Stomach smooth muscle (tissue), 2 donors: Measurements from ENCODE around the gene FN1.
A peak's percentile ranks its signal among the peaks of the same experiment; 100 is the strongest.

ENCODE experiments used
- H3K27ac ChIP-seq: one replicate; pipeline ENCODE4 v1.7.0; 2013; ENCODE audit warnings: mild to moderate bottlenecking, low read length, inconsistent platforms
- H3K27me3 ChIP-seq, 2 donors: one replicate each; pipeline ENCODE4 v1.7.0; 2013; ENCODE audit warnings: low read length in 2 of 2; ENCODE audit not compliant: insufficient read depth in 2 of 2, control insufficient read depth in 1 of 2
- H3K36me3 ChIP-seq, 2 donors: one replicate each; pipeline ENCODE4 v1.7.0; 2013; ENCODE audit warnings: low read length in 2 of 2; ENCODE audit not compliant: control insufficient read depth in 2 of 2, insufficient read depth in 2 of 2
- H3K4me1 ChIP-seq: one replicate; pipeline ENCODE4 v1.7.0; 2013; ENCODE audit warnings: low read length; ENCODE audit not compliant: control insufficient read depth, insufficient read depth
- H3K4me3 ChIP-seq, 2 donors: one replicate each; pipeline ENCODE4 v1.7.0; 2013; ENCODE audit warnings: low read length in 2 of 2
- H3K9ac ChIP-seq, 2 donors: one replicate each; pipeline ENCODE4 v1.7.0; 2013; ENCODE audit warnings: low read length in 2 of 2, mild to moderate bottlenecking in 1 of 2
- H3K9me3 ChIP-seq, 2 donors: one replicate each; pipeline ENCODE4 v1.7.0; 2013; ENCODE audit warnings: low read length in 2 of 2; ENCODE audit not compliant: control insufficient read depth in 2 of 2
- donor health status: healthy.
- donor health status: Pancreatic carcinoma.

The FN1 gene

DNA sequence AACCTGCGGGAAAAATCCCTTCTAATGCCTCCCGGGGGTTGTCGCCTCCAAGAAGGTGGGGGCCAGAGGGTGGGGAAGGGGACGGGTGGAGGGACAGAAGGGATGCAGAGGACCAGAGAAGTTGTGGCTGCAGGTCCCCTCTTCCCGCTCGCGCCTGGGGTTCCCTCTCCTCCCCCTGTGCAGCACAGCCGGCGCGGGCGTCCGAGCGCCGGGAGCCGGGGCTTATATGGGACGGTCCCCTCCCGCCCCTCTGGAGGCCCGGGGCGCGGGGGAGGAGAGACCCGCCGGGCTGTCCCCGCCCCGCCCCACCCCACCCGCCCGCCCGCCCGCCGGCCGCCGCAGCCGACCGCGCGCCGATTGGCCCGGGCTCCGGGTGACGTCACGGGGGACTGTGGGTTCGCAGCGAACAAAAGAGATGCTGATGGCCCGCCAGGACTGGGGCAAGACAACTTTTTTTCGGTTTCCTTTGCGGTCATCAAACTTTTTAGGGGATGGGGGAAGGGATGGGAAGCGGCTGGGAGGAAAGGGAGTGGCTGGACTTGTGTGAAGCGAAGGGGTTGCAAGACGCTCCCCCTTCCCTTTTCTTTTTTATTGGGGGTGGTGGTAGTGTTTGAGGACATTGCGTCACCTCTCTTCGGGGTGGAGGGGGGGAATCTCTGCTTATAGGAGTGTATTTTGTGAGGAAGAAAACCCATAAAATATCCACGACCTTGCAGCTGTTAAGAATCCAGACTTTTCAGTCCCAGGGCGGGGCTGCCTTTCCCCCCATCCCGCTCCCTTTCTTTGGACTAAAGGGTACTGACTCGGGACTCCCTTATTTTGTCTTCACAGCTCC, at the start of gene FN1:
FN1 (minus strand) TSS at position 199 of the 835 bp plus-strand sequence. CDS start 266 bp downstream, outside the sequence.
- peaks cover 8% of the 10 kb centered on the region for H3K4me1 ChIP-seq
- no peaks in the 10 kb centered on the region for H3K9me3 ChIP-seq
- H3K27me3 ChIP-seq, result no peaks in the 10 kb centered on the region
- H3K4me3 ChIP-seq, result peak within 1 kb of the TSS; percentile 87 to 91
- H3K9ac ChIP-seq, result peak within 1 kb of the TSS; percentile 96 to 97
- peaks cover 15 to 18% of the 10 kb centered on the region in 2 donors for H3K36me3 ChIP-seq
- peak within 1 kb of the TSS; percentile 97 for H3K27ac ChIP-seq

DNA sequence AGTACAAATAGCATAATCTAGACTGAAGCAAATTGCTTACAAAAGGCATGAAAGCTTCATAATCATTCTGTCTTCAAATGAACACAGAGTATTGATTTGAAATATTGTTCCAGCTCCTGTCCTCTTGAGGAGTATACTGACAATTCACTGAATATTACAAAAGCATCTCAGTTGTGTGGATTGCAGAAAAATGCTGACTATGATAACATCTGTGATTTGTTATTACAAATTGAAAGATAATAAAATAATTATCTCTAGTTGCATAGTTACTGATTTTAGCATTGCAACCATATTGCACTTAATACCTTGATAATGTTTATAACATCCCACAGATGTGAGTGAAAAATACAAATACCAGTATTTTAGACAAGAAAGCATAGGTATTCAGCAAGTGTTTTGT, 49.2 kb upstream of the FN1 start:
- H3K27ac ChIP-seq, result no peak overlapping the region
- no peak overlapping the region for H3K9ac ChIP-seq

DNA sequence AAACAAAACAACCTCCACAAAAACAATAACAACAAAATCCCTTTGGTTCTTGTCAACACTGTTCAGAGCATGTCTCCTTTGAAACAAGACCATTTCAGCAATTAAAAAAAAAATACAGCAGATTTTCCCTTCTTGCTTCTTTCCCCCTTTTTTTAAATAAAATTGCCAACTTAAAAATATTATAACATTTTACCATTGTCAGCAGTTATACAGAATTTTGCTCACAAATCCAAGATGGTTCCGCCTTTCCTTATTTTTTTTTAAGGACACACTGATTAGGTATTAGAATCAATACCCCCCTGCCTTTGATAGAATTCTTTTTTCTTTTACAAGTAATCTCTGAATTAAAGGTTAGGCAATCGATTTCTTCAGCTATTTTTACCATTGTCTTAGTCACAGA, 48.7 kb upstream of the FN1 start:
- no peak overlapping the region for H3K4me3 ChIP-seq
- H3K27me3 ChIP-seq, result no peaks in the 10 kb centered on the region
- no peak overlapping the region for H3K9ac ChIP-seq
- H3K36me3 ChIP-seq, result no peaks in the 10 kb centered on the region
- no peak overlapping the region for H3K27ac ChIP-seq
- H3K4me1 ChIP-seq, result no peaks in the 10 kb centered on the region
- no peaks in the 10 kb centered on the region for H3K9me3 ChIP-seq

More for the DNA sequence above, 49.2 kb upstream of the FN1 start:
- Histone ChIP-seq H3K4me1 (no peaks in the 10 kb centered on the region), H3K36me3 (no peaks in the 10 kb centered on the region), H3K4me3 (no peak overlapping the region), H3K27me3 (no peaks in the 10 kb centered on the region), H3K9me3 (no peaks in the 10 kb centered on the region)

DNA sequence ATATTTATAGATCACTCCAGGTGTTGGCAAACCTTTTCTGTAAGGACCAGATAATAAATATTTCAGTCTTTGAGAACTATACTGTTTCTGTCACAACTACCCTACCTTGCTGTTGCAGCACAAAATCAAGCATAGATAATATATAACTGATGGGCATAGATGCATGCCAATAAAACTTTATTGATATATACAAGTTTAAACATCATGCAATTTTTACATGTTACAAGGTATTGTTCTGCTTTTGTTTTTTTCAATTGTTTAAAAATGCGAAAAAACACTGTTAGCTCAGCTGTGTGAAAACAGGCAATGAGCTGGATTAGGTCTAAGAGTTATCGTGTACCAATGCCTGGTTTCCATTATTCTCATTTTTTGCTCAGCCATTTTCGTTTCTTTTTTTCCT, 47.6 kb upstream of the FN1 start:
- no peaks in the 10 kb centered on the region for H3K36me3 ChIP-seq
- no peak overlapping the region for H3K27ac ChIP-seq
- no peak overlapping the region for H3K4me3 ChIP-seq

DNA sequence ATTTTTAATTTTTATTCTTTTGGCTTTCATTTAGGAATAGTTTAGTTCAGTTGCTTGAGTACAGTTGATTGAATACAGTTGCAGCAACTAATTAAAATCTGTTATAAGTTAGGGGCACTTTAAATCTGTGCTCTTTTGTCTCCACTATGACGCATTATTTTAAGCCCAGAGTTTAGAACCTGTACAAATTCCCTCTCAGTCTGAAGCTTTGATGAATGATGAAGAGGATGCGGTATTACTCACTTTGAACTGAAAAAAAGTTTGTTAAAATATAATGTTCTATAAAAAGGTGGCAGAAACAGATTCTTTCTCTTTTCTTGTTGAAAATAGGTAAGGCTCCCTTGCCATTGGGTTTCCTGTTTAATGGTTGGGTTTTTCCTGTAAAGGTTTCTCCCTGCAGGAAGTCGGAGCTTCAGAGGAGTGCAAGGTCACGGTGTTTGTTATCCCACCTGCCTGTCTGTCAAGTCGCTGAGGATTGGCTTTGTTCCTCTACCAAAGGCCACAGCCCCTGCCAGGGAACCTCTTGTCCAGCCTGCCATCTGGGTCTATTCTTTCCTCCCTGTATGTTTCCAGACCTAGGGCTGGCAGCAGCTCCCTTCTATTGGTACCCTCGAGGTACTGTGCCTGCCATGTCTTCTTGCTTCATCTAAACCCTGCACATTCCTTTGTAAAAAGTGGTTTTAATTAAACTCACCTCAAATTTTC, 43.8 kb upstream of the FN1 start:
- no peaks in the 10 kb centered on the region for H3K36me3 ChIP-seq
- no peaks in the 10 kb centered on the region for H3K27me3 ChIP-seq
- H3K9ac ChIP-seq, result no peak overlapping the region
- H3K9me3 ChIP-seq, result no peaks in the 10 kb centered on the region
- H3K4me3 ChIP-seq, result no peak overlapping the region
- H3K4me1 ChIP-seq, result no peaks in the 10 kb centered on the region
- H3K27ac ChIP-seq, result no peak overlapping the region

More for the DNA sequence above, 47.6 kb upstream of the FN1 start:
- Histone ChIP-seq H3K27me3 (no peaks in the 10 kb centered on the region), H3K9me3 (no peaks in the 10 kb centered on the region), H3K9ac (no peak overlapping the region), H3K4me1 (no peaks in the 10 kb centered on the region)

DNA sequence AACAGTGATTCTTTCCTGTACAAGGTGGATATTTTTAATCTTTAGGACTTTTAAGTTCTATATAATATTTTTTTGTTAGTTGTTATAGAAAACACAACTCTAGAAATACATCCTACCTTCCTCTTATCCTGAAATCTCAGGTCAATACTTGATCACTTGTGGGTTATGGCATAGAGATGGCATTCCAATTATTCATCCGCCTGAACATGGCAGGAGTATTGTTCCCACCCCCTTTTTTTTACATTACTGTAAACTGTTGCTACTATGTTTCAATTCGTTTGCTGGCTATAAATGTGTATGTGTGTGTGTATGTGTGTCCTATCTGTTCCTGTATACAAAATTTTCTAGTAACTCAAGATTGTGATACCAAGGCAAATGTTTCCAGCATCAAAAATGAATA, 43.3 kb upstream of the FN1 start:
- H3K9ac ChIP-seq, result no peak overlapping the region
- no peaks in the 10 kb centered on the region for H3K27me3 ChIP-seq
- H3K36me3 ChIP-seq, result no peaks in the 10 kb centered on the region
- H3K9me3 ChIP-seq, result no peaks in the 10 kb centered on the region
- H3K27ac ChIP-seq, result no peak overlapping the region
- no peak overlapping the region for H3K4me3 ChIP-seq
- no peaks in the 10 kb centered on the region for H3K4me1 ChIP-seq

DNA sequence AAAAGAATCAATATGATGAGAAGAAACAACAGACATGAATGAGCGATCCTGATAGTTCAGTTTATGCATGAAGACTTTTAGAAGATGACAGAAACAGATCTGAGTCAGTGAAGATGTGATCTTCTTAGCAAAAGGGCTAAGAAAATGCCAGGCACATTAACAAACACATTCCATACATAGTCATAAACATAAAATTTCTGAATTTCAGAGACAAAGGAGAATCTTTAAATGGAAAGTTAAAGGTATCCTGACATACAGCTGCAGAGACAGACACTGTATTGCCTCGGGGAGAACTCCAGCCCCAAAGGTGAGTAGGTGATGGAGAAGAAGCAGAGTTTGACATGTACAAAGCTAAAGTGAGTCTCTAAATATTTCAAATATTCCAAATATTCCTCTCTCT, 40.6 kb upstream of the FN1 start:
- no peak overlapping the region for H3K27ac ChIP-seq
- H3K9ac ChIP-seq, result no peak overlapping the region
- H3K4me1 ChIP-seq, result no peaks in the 10 kb centered on the region
- no peak overlapping the region for H3K4me3 ChIP-seq
- H3K36me3 ChIP-seq, result no peaks in the 10 kb centered on the region
- no peaks in the 10 kb centered on the region for H3K9me3 ChIP-seq
- no peaks in the 10 kb centered on the region for H3K27me3 ChIP-seq

DNA sequence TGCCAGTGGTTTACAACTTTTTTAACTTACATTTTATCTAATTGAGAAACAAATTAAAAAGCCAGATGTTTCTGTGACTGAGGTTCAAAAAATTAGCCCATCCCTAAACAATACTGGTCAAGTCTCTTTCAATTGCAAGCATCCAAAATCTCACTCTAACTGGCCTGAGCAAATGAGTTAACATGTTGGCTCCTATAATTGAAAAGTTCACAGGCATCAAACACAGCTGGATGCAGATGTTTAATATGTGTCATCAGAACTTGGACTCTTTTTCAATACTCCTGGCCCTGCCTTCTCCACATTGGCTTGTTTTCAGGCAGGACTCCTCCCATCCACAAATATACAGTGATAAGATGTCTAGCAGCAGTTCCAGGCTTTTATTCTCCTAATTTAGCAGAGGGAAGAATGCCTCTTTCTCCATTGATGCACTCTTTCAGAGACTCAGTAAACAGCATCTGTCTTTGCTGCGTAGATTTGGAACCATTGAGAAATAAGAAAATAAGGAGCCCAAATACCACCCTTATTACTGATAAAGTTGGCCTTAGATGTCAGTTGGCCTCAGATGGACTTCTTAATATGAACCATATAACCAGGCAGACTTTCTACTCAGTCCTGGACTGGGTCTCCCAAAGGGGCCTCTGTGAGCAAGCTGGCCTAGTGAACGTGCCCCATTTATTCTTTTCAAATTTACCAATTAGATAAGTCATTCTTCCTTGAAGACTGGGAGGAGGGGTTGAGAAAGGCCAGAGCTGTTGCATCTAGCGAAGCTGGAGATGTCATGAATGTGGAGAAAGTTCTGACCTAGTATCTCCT, 30.4 kb upstream of the FN1 start:
- Histone ChIP-seq H3K36me3 (no peaks in the 10 kb centered on the region), H3K9me3 (no peaks in the 10 kb centered on the region), H3K4me1 (peaks cover 2% of the 10 kb centered on the region), H3K4me3 (no peak overlapping the region), H3K27ac (no peak overlapping the region), H3K27me3 (no peaks in the 10 kb centered on the region), H3K9ac (no peak overlapping the region)

DNA sequence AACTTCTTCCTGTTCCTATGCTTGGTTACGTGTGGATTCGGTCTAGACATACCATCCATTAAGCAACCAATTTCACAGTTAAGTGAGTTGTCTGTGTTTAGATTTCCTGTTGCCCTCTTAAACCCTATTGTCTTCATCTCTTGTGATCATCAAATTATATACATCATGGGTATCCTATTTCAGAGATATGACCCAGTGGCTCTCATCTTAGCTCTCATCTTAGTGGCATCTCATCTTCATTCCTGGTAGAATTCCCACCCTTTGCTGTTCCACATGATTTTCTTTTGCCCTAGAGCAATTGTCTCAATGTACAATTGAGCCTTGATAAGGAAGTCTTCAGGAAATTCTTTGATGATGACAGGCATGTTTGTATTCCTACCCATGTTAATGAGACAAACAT, 29.4 kb upstream of the FN1 start:
- no peak overlapping the region for H3K9ac ChIP-seq
- peaks cover 2% of the 10 kb centered on the region for H3K4me1 ChIP-seq
- H3K9me3 ChIP-seq, result no peaks in the 10 kb centered on the region
- no peak overlapping the region for H3K27ac ChIP-seq
- H3K36me3 ChIP-seq, result no peaks in the 10 kb centered on the region
- no peak overlapping the region for H3K4me3 ChIP-seq
- H3K27me3 ChIP-seq, result no peaks in the 10 kb centered on the region

DNA sequence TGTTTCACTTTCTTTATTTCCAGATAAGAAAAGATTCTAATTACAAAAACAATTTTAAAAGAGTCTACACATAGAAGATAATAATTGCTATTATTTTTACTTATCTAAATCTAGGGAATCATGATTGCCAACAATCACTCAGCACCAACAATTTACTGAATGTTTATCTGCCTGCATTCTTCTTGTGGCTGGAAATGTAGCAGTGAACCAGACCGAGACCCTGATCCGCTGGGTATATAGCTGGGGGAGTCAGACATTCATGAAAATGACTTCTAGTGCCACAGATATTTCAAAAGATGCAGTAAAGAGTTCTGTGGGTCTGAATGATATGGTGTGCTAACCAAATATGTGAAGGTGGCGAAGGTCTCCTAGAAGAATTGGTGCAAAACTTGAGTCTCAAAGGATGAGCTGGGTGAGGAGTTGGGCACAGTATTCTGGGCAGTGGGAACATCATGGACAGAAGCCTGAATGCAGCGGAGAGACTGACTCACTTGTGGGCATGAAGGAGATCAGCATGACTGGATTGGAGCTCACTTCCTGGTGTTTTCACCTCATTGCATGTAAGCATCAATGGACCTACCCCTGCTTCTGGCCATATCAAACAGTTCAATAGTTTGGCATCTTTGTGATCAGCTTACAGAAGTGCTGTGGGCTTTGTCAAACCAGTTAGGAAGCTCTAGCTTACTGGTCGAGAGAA, 26.1 kb upstream of the FN1 start:
- Histone ChIP-seq H3K4me1 (peaks cover 2% of the 10 kb centered on the region), H3K9ac (no peak overlapping the region), H3K27me3 (no peaks in the 10 kb centered on the region), H3K9me3 (no peaks in the 10 kb centered on the region), H3K36me3 (no peaks in the 10 kb centered on the region), H3K4me3 (no peak overlapping the region), H3K27ac (no peak overlapping the region)
